Parathyroid adenoma (tissue), 2 donors: ENCODE measurements around the gene FAM47A.

Source experiments
- H2AFZ ChIP-seq: fragments of 300-600 bp; sonication (generic); one replicate; pipeline ENCODE4 v1.7.0; 2017; ENCODE audit warnings: antibody characterized with exemption, mild to moderate bottlenecking
- H3K27ac ChIP-seq: fragments of 300-600 bp; sonication (generic); one replicate; pipeline ENCODE4 v1.7.0; 2017
- H3K27me3 ChIP-seq: fragments of 300-600 bp; sonication (generic); one replicate; pipeline ENCODE4 v1.7.0; 2017; ENCODE audit warnings: low read length; ENCODE audit not compliant: control insufficient read depth, insufficient read depth
- H3K36me3 ChIP-seq: fragments of 300-600 bp; sonication (generic); one replicate; pipeline ENCODE4 v1.7.0; 2017; ENCODE audit warnings: low read length; ENCODE audit not compliant: control insufficient read depth, insufficient read depth
- H3K4me1 ChIP-seq: fragments of 300-600 bp; sonication (generic); one replicate; pipeline ENCODE4 v1.7.0; 2017; ENCODE audit warnings: control low read depth
- H3K4me2 ChIP-seq: fragments of 300-600 bp; sonication (generic); one replicate; pipeline ENCODE4 v1.7.0; 2017; ENCODE audit warnings: low read length
- H3K4me3 ChIP-seq: fragments of 300-600 bp; sonication (generic); one replicate; pipeline ENCODE4 v1.7.0; 2017; ENCODE audit warnings: low read depth, low read length
- H3K79me2 ChIP-seq: fragments of 300-600 bp; sonication (generic); one replicate; pipeline ENCODE4 v1.7.0; 2017; ENCODE audit warnings: control low read depth
- H3K9ac ChIP-seq: fragments of 300-600 bp; sonication (generic); one replicate; pipeline ENCODE4 v1.7.0; 2017; ENCODE audit warnings: mild to moderate bottlenecking
- H3K9me3 ChIP-seq: fragments of 300-600 bp; sonication (generic); one replicate; pipeline ENCODE4 v1.7.0; 2017; ENCODE audit warnings: low read length; ENCODE audit not compliant: control insufficient read depth
- TF ChIP-seq, protein P1 (sequence below): fragments of 300-600 bp; sonication (generic); IDR thresholded peaks from one replicate; pipeline ENCODE4 v1.7.0; 2017; ENCODE audit warnings: antibody characterized with exemption, mild to moderate bottlenecking
- donor health status: primary hyperparathyroidism.

FAM47A gene

GRCh38 chrX:34132028-34132427 is at the start of gene FAM47A:
Gene FAM47A (minus strand): TSS chrX:34132314. CDS start chrX:34132278, 36 bp downstream.
- TF ChIP-seq, protein P1, sequence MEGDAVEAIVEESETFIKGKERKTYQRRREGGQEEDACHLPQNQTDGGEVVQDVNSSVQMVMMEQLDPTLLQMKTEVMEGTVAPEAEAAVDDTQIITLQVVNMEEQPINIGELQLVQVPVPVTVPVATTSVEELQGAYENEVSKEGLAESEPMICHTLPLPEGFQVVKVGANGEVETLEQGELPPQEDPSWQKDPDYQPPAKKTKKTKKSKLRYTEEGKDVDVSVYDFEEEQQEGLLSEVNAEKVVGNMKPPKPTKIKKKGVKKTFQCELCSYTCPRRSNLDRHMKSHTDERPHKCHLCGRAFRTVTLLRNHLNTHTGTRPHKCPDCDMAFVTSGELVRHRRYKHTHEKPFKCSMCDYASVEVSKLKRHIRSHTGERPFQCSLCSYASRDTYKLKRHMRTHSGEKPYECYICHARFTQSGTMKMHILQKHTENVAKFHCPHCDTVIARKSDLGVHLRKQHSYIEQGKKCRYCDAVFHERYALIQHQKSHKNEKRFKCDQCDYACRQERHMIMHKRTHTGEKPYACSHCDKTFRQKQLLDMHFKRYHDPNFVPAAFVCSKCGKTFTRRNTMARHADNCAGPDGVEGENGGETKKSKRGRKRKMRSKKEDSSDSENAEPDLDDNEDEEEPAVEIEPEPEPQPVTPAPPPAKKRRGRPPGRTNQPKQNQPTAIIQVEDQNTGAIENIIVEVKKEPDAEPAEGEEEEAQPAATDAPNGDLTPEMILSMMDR = no peak
- Histone ChIP-seq H3K27ac (no peak within 1 kb of the TSS), H3K9me3 (no peaks in the 10 kb centered on the region), H3K27me3 (no peaks in the 10 kb centered on the region), H2AFZ (no peak within 1 kb of the TSS), H3K4me2 (no peak within 1 kb of the TSS), H3K79me2 (no peaks in the 10 kb centered on the region), H3K4me1 (no peaks in the 10 kb centered on the region), H3K4me3 (no peak within 1 kb of the TSS), H3K36me3 (no peaks in the 10 kb centered on the region), H3K9ac (no peak within 1 kb of the TSS)

DNA sequence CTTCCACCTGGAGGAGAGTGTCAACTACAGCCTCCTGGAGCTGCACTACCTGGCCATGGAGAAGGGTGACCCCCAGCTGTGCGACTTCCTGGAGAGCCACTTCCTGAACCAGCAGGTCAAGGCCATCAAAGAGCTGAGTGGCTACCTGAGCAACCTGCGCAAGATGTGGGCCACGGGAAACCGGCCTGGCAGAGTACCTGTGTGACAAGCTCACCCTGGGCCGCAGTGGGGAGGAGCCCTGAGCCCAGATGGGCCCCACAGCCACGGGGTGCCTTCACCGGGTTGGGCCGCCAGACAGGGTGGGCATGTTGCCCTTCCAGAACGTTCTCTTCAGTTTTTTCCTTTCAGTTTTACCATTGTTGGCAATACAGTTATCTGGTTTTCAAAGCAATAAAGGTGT is 15.2 kb upstream of the FAM47A start:
- Histone ChIP-seq H3K4me2 (no peak overlapping the region), H3K9ac (no peak overlapping the region), H3K27me3 (no peaks in the 10 kb centered on the region), H3K79me2 (no peaks in the 10 kb centered on the region), H3K4me1 (no peaks in the 10 kb centered on the region), H2AFZ (no peak overlapping the region), H3K36me3 (no peaks in the 10 kb centered on the region), H3K9me3 (no peaks in the 10 kb centered on the region), H3K4me3 (no peak overlapping the region), H3K27ac (no peak overlapping the region)
- TF ChIP-seq, protein P1 = no peak

DNA sequence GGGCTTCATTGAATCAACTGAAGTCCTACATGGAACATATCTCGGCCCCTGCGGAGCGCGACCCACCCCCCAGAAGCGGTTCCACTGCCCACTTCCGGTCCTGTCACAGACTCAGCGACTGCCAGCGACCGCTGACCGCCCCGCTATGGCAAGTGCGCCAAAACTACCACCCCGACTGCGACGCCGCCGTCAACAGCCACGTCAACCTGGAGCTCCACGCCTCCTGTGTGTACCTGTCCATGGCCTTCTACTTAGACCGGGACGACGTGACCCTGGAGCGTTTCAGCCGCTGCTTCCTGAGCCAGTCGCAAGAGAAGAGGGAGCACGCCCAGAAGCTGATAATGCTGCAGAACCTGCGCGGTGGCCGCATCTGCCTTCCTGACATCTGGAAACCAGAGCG is 14.8 kb upstream of the FAM47A start:
- Histone ChIP-seq H2AFZ (no peak overlapping the region), H3K27me3 (no peaks in the 10 kb centered on the region), H3K4me1 (no peaks in the 10 kb centered on the region), H3K9ac (no peak overlapping the region), H3K9me3 (no peaks in the 10 kb centered on the region), H3K36me3 (no peaks in the 10 kb centered on the region), H3K4me2 (no peak overlapping the region), H3K79me2 (no peaks in the 10 kb centered on the region), H3K4me3 (no peak overlapping the region), H3K27ac (no peak overlapping the region)
- TF ChIP-seq, protein P1 = no peak

DNA sequence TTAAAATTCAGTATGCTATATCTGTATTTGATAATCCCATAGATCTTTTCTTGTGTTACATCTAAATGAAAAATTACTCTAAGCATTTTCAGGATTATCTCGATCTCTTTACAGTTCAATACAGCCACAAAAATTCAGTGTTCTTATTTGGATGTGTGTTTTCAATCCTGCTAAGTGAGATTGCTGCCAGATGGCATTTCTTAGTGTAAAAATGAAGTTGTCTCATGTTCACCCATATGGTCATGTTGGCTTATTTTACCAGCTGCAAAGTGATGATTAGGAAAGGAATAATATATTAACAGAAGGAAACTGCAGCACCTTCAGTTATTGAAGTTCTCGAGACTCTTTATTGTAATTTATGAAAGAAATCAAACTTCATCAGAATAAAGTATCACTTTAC is 12.1 kb upstream of the FAM47A start:
- Histone ChIP-seq H3K4me3 (no peak overlapping the region), H3K36me3 (no peaks in the 10 kb centered on the region), H3K27me3 (no peaks in the 10 kb centered on the region), H3K4me2 (no peak overlapping the region), H3K4me1 (no peaks in the 10 kb centered on the region), H3K79me2 (no peaks in the 10 kb centered on the region), H3K9me3 (no peaks in the 10 kb centered on the region), H3K9ac (no peak overlapping the region), H2AFZ (no peak overlapping the region), H3K27ac (no peak overlapping the region)
- TF ChIP-seq, protein P1 = no peak

GRCh38 chrX:34140816-34141215 is 8.7 kb upstream of the FAM47A start:
- Histone ChIP-seq H3K79me2 (no peaks in the 10 kb centered on the region), H3K4me3 (no peak overlapping the region), H3K36me3 (no peaks in the 10 kb centered on the region), H2AFZ (no peak overlapping the region), H3K9me3 (no peaks in the 10 kb centered on the region), H3K4me2 (no peak overlapping the region), H3K4me1 (no peaks in the 10 kb centered on the region), H3K27ac (no peak overlapping the region), H3K9ac (no peak overlapping the region), H3K27me3 (no peaks in the 10 kb centered on the region)
- TF ChIP-seq, protein P1 = no peak
